AG04450 (cell line): ENCODE data around the gene ARHGAP6. TPM values are rescaled to one million over a fixed set of nuclear protein-coding genes. Genes with fewer than 3 reads are reported as not detected.

ENCODE experiments used
- CTCF ChIA-PET: fragments of 300-600, 350-600 bp; formaldehyde crosslinking; extraction: SDS; loops from one replicate; lab custom pipeline; 2022; ENCODE audit warnings: antibody characterized with exemption, inconsistent platforms; lab: Charles Lee
- POLR2A ChIA-PET: fragments of 350-600 bp; formaldehyde crosslinking; extraction: SDS; loops from one replicate; lab custom pipeline; 2021; ENCODE audit warnings: antibody characterized with exemption, inconsistent platforms; lab: Yijun Ruan, JAX
- DNase-seq: peaks from one replicate; pipeline ENCODE4 v3.0.0-alpha.2; 2011; ENCODE audit warnings: low read depth, low spot score
- H3K27ac ChIP-seq: one replicate; pipeline ENCODE4 v1.5.1; 2012; ENCODE audit warnings: low read depth, low read length, control low read depth
- H3K27me3 ChIP-seq: one replicate; pipeline ENCODE4 v1.6.0; 2012; ENCODE audit warnings: low read length; ENCODE audit not compliant: control insufficient read depth, insufficient read depth
- H3K4me3 ChIP-seq: 2 replicates; pipeline ENCODE4 v1.5.1; 2011; ENCODE audit warnings: mild to moderate bottlenecking, low read depth, low read length, control low read depth
- H3K9me3 ChIP-seq: 2 replicates; pipeline ENCODE4 v1.5.1; 2012; ENCODE audit warnings: low read length; ENCODE audit not compliant: control insufficient read depth, insufficient read depth
- CTCF ChIP-seq: IDR thresholded peaks from 2 replicates; pipeline ENCODE4 v1.5.1; 2011; ENCODE audit warnings: low read depth, low read length, control low read depth, inconsistent platforms
- polyA plus RNA-seq: library from polyadenylated mRNA; depleted of rRNA; stranded (reverse); fragments of >200 nt; gene quantifications from 2 replicates; pipeline ENCODE4 v1.2.3, GENCODE V29; 2011

The ARHGAP6 gene
- polyA plus RNA-seq, 1 experiment = 4.0 TPM

DNA sequence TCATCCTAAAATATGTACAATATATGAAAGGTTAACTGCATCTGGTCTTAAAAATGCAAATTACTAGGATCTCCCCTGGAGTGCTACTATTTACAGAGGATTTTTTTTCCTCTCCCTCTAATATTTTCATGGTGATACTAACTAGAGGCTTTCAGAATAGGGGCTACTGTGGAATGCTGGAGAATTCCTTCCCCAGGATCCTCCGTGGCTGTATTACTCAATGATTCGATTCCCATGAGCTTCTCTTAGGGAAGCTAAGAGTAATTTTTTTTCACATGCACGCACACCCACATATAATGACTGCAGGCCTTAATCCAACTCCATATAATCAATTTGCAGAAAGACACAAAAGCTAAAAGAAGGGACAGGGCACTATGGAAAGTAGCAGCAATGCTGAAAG lies 184.7 kb downstream of the ARHGAP6 start:
- Histone ChIP-seq H3K9me3 (no peaks in the 10 kb centered on the region), H3K27ac (no peak overlapping the region), H3K27me3 (no peaks in the 10 kb centered on the region), H3K4me3 (no peak overlapping the region)
- DNase-seq = no peak
- ChIA-PET CTCF (no interaction called here), POLR2A (no interaction called here)
- no peak for TF ChIP-seq CTCF

- ChIA-PET POLR2A (no interaction called here), CTCF (no interaction called here)
These were observed 185.1 kb downstream of the ARHGAP6 start for GRCh38 chrX:11480626-11481025.

GRCh38 chrX:11478911-11479310 lies 186.8 kb downstream of the ARHGAP6 start:
- ChIA-PET CTCF (no interaction called here), POLR2A (no interaction called here)
- Histone ChIP-seq H3K27me3 (no peaks in the 10 kb centered on the region), H3K4me3 (no peak overlapping the region), H3K9me3 (no peaks in the 10 kb centered on the region), H3K27ac (no peak overlapping the region)
- no peak for DNase-seq
- no peak for TF ChIP-seq CTCF

More at GRCh38 chrX:11480626-11481025, 185.1 kb downstream of the ARHGAP6 start:
- no peak for DNase-seq
- Histone ChIP-seq H3K27me3 (no peaks in the 10 kb centered on the region), H3K27ac (no peak overlapping the region), H3K9me3 (no peaks in the 10 kb centered on the region), H3K4me3 (no peak overlapping the region)
- no peak for TF ChIP-seq CTCF

- Histone ChIP-seq H3K27ac (no peak overlapping the region), H3K27me3 (no peaks in the 10 kb centered on the region), H3K4me3 (no peak overlapping the region), H3K9me3 (no peaks in the 10 kb centered on the region)
- CTCF ChIA-PET = no interaction called here
- DNase-seq = no peak
- POLR2A ChIA-PET = no interaction called here
- TF ChIP-seq CTCF = no peak
These were observed 187.7 kb downstream of the ARHGAP6 start for GRCh38 chrX:11478026-11478425.

DNA sequence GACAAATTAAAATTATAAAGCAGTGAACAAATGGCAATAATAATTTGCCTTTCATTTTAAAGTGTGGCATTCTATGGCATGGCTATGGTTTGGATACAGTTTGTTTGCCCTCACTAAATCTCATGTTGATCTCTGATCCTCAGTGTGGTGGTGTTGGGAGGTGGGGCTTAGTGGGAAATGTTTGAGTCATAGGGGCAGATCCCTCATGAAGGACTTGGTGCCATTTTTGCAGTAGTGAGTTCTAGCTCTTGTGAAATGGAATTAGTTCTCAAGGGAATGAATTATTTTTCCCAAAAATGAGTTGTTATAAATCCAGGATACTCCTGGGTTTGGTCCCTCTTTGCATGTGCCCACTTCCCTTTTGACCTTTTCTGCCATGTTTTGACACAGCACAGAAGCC lies 191.1 kb downstream of the ARHGAP6 start:
- POLR2A ChIA-PET = no interaction called here
- CTCF ChIA-PET = no interaction called here
- Histone ChIP-seq H3K9me3 (no peaks in the 10 kb centered on the region), H3K27me3 (no peaks in the 10 kb centered on the region), H3K27ac (no peak overlapping the region), H3K4me3 (no peak overlapping the region)
- no peak for TF ChIP-seq CTCF
- DNase-seq = no peak
